Neural cell (in vitro differentiated cells): ENCODE results near the gene PLEKHA4. TPM values are rescaled to one million over a fixed set of nuclear protein-coding genes. Genes with fewer than 3 reads are reported as not detected.

Experiments used
- H2AFZ ChIP-seq: fragments of 200-600, 300-800 bp; sonication (generic), shearing (Covaris generic); 2 replicates; pipeline ENCODE4 v1.6.0; 2014; ENCODE audit warnings: low read depth, mild to moderate bottlenecking, antibody characterized with exemption, low read length, moderate library complexity
- H3F3A ChIP-seq: fragments of 200-600 bp; shearing (Covaris generic); 2 replicates; pipeline ENCODE4 v1.6.1; 2016; ENCODE audit warnings: mild to moderate bottlenecking, moderate library complexity, mixed read lengths, antibody characterized with exemption, low read length; ENCODE audit not compliant: insufficient read depth, poor library complexity, severe bottlenecking
- H3K27ac ChIP-seq: fragments of 200-600, 300-800 bp; sonication (generic), shearing (Covaris generic); 2 replicates; pipeline ENCODE4 v1.5.1; 2014; ENCODE audit warnings: mild to moderate bottlenecking, low read length, moderate library complexity
- H3K27me3 ChIP-seq: fragments of 300-800, 200-600 bp; sonication (generic), shearing (Covaris generic); 2 replicates; pipeline ENCODE4 v1.6.0; 2014; ENCODE audit warnings: mild to moderate bottlenecking, low read depth, low read length, moderate library complexity; ENCODE audit not compliant: insufficient read depth
- H3K36me3 ChIP-seq: fragments of 300-800, 200-600 bp; sonication (generic), shearing (Covaris generic); 2 replicates; pipeline ENCODE4 v1.5.1; 2014; ENCODE audit warnings: mild to moderate bottlenecking, antibody characterized with exemption, low read length, moderate library complexity; ENCODE audit not compliant: insufficient read depth
- H3K4me2 ChIP-seq: fragments of 300-800, 200-600 bp; sonication (generic), shearing (Covaris generic); 2 replicates; pipeline ENCODE4 v1.6.0; 2014; ENCODE audit warnings: mild to moderate bottlenecking, low read length
- H3K4me3 ChIP-seq: fragments of 300-800, 200-600 bp; sonication (generic), shearing (Covaris generic); 2 replicates; pipeline ENCODE4 v1.5.1; 2014; ENCODE audit warnings: mild to moderate bottlenecking, low read length, moderate library complexity
- H3K79me2 ChIP-seq: fragments of 200-600 bp; shearing (Covaris generic); replicated peaks from 2 replicates; pipeline ENCODE4 v1.6.0; 2014; ENCODE audit warnings: mild to moderate bottlenecking, low read length, moderate library complexity; ENCODE audit not compliant: insufficient read depth
- H3K9ac ChIP-seq: fragments of 300-800, 200-600 bp; sonication (generic), shearing (Covaris generic); 2 replicates; pipeline ENCODE4 v1.6.1; 2016; ENCODE audit warnings: mild to moderate bottlenecking, low read length, mixed read lengths
- H3K9me2 ChIP-seq: fragments of 200-600 bp; shearing (Covaris generic); 2 replicates; pipeline ENCODE4 v1.6.1; 2016; ENCODE audit warnings: mild to moderate bottlenecking, low read length, mixed read lengths; ENCODE audit not compliant: insufficient read depth
- H3K9me3 ChIP-seq: fragments of 200-600, 300-800 bp; sonication (generic), shearing (Covaris generic); 2 replicates; pipeline ENCODE4 v1.6.1; 2016; ENCODE audit warnings: mild to moderate bottlenecking, mixed run types, low read length, moderate library complexity, mixed read lengths
- H4K20me1 ChIP-seq: fragments of 200-600 bp; shearing (Covaris generic); 2 replicates; pipeline ENCODE4 v1.6.1; 2016; ENCODE audit warnings: mild to moderate bottlenecking, mixed run types; ENCODE audit not compliant: insufficient read depth
- EP300 ChIP-seq: fragments of 450-650 bp; conservative IDR thresholded peaks from 2 replicates; pipeline ENCODE4 v1.6.1; 2014; ENCODE audit warnings: antibody characterized with exemption, mild to moderate bottlenecking, moderate library complexity; ENCODE audit not compliant: poor library complexity, severe bottlenecking
- EZH2 ChIP-seq: fragments of 200-600, 300-800 bp; shearing (Covaris generic), sonication (generic); IDR thresholded peaks from 2 replicates; pipeline ENCODE4 v1.6.1; 2014; ENCODE audit warnings: antibody characterized with exemption, low read length, borderline replicate concordance, mild to moderate bottlenecking; ENCODE audit not compliant: insufficient read depth, poor library complexity, severe bottlenecking
- MXI1 ChIP-seq: fragments of 450-650 bp; conservative IDR thresholded peaks from 2 replicates; pipeline ENCODE4 v1.6.1; 2014; ENCODE audit warnings: antibody characterized with exemption, mild to moderate bottlenecking; ENCODE audit not compliant: poor library complexity, severe bottlenecking
- POLR2AphosphoS5 ChIP-seq: IDR thresholded peaks from 2 replicates; pipeline ENCODE4 v1.6.1; 2012
- RAD21 ChIP-seq: fragments of 450-650 bp; conservative IDR thresholded peaks from 2 replicates; pipeline ENCODE4 v1.6.1; 2014; ENCODE audit warnings: antibody characterized with exemption, mild to moderate bottlenecking, moderate library complexity
- SMC3 ChIP-seq: fragments of 450-650 bp; conservative IDR thresholded peaks from 2 replicates; pipeline ENCODE4 v1.6.1; 2014; ENCODE audit warnings: antibody characterized with exemption, mild to moderate bottlenecking, moderate library complexity; ENCODE audit not compliant: poor library complexity
- TAF1 ChIP-seq: IDR thresholded peaks from 2 replicates; pipeline ENCODE4 v1.6.1; 2012; ENCODE audit warnings: low read depth
- polyA plus RNA-seq: library from polyadenylated mRNA; depleted of rRNA; stranded (reverse); fragments of >200 nt; gene quantifications from 2 replicates; pipeline ENCODE4 v1.2.3, GENCODE V29; 2014
- TF ChIP-seq, protein P1 (sequence below): IDR thresholded peaks from 2 replicates; pipeline ENCODE4 v1.6.1; 2012; ENCODE audit warnings: borderline replicate concordance
- TF ChIP-seq, protein P2 (sequence below): fragments of 450-650 bp; IDR thresholded peaks from 2 replicates; pipeline ENCODE4 v1.5.1; 2014; ENCODE audit warnings: antibody characterized with exemption, mild to moderate bottlenecking, moderate library complexity; ENCODE audit not compliant: poor library complexity, severe bottlenecking

PLEKHA4 gene
- polyA plus RNA-seq, 1 donor from 2014 or later = not detected

DNA sequence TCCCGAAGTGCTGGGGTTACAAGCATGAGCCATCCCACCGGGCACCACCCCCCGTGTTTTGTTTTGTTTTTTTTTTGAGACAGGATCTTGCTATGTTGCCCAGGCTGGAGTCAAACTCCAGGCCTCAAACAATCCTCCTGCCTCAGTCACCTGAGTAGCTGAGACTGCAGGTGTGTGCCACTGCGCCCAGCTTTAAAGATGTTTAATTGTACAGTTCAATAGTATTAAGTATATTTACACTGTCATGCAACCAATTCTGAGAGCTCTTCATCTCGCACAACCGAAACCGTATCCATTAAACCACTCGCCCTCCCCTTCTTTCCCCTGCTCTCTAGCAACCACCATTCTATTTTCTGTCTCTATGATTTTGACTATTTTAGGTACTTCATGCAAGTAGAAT, 47.3 kb upstream of the PLEKHA4 start:
- Histone ChIP-seq H3K79me2 (no peaks in the 10 kb centered on the region), H3K4me2 (no peak overlapping the region), H3K36me3 (no peaks in the 10 kb centered on the region), H3K27ac (no peak overlapping the region), H3K9me3 (no peaks in the 10 kb centered on the region), H3K4me3 (no peak overlapping the region), H3K9ac (no peak overlapping the region), H3K9me2 (no peaks in the 10 kb centered on the region), H3F3A (no peaks in the 10 kb centered on the region), H3K27me3 (no peaks in the 10 kb centered on the region), H2AFZ (no peak overlapping the region), H4K20me1 (no peaks in the 10 kb centered on the region)
- TF ChIP-seq POLR2AphosphoS5 (no peak), EZH2 (no peak), RAD21 (no peak)
- TF ChIP-seq, protein P1, sequence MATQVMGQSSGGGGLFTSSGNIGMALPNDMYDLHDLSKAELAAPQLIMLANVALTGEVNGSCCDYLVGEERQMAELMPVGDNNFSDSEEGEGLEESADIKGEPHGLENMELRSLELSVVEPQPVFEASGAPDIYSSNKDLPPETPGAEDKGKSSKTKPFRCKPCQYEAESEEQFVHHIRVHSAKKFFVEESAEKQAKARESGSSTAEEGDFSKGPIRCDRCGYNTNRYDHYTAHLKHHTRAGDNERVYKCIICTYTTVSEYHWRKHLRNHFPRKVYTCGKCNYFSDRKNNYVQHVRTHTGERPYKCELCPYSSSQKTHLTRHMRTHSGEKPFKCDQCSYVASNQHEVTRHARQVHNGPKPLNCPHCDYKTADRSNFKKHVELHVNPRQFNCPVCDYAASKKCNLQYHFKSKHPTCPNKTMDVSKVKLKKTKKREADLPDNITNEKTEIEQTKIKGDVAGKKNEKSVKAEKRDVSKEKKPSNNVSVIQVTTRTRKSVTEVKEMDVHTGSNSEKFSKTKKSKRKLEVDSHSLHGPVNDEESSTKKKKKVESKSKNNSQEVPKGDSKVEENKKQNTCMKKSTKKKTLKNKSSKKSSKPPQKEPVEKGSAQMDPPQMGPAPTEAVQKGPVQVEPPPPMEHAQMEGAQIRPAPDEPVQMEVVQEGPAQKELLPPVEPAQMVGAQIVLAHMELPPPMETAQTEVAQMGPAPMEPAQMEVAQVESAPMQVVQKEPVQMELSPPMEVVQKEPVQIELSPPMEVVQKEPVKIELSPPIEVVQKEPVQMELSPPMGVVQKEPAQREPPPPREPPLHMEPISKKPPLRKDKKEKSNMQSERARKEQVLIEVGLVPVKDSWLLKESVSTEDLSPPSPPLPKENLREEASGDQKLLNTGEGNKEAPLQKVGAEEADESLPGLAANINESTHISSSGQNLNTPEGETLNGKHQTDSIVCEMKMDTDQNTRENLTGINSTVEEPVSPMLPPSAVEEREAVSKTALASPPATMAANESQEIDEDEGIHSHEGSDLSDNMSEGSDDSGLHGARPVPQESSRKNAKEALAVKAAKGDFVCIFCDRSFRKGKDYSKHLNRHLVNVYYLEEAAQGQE = no peak

DNA sequence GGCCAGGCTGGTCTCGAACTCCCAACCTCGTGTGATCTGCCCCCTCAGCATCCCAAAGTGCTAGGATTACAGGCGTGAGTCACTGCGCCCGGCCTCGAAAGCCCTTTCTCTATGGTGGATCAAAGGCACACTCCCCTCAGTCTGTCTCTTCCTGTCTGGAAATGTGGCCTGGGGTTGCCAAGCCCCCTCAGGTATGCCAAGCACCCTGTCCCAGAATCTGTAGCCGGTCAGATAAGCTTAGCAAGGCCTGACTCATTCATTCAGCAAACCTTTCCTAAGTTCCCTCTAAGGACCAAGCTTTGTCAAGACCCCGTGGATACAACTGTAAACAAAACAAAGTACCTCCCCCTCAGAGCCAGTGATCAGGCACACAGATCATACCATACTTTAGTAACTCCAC, 45.8 kb upstream of the PLEKHA4 start:
- Histone ChIP-seq H3K9ac (no peak overlapping the region), H2AFZ (no peak overlapping the region), H3K36me3 (no peaks in the 10 kb centered on the region), H3K27me3 (no peaks in the 10 kb centered on the region), H3K4me2 (no peak overlapping the region), H3K79me2 (no peaks in the 10 kb centered on the region), H3K27ac (no peak overlapping the region), H3K4me3 (no peak overlapping the region), H3F3A (no peaks in the 10 kb centered on the region), H3K9me3 (no peaks in the 10 kb centered on the region), H3K9me2 (no peaks in the 10 kb centered on the region), H4K20me1 (no peaks in the 10 kb centered on the region)
- TF ChIP-seq EZH2 (no peak), RAD21 (no peak), EP300 (no peak), SMC3 (no peak), MXI1 (no peak), TAF1 (no peak)
- TF ChIP-seq, protein P2, sequence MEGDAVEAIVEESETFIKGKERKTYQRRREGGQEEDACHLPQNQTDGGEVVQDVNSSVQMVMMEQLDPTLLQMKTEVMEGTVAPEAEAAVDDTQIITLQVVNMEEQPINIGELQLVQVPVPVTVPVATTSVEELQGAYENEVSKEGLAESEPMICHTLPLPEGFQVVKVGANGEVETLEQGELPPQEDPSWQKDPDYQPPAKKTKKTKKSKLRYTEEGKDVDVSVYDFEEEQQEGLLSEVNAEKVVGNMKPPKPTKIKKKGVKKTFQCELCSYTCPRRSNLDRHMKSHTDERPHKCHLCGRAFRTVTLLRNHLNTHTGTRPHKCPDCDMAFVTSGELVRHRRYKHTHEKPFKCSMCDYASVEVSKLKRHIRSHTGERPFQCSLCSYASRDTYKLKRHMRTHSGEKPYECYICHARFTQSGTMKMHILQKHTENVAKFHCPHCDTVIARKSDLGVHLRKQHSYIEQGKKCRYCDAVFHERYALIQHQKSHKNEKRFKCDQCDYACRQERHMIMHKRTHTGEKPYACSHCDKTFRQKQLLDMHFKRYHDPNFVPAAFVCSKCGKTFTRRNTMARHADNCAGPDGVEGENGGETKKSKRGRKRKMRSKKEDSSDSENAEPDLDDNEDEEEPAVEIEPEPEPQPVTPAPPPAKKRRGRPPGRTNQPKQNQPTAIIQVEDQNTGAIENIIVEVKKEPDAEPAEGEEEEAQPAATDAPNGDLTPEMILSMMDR = no peak
- TF ChIP-seq, protein P1 = no peak
